Urinary bladder (tissue), 4 donors: ENCODE measurements around the gene TRIM3. TPM values are rescaled to one million over a fixed set of nuclear protein-coding genes. Genes with fewer than 3 reads are reported as not detected.

Source experiments
- DNase-seq: peaks from one replicate; pipeline ENCODE4 v3.0.0-alpha.2; 2015; ENCODE audit errors: extremely low spot score
- H3K27ac ChIP-seq: one replicate; pipeline ENCODE4 v1.5.1; 2013; ENCODE audit warnings: low read depth, mild to moderate bottlenecking, moderate library complexity
- H3K36me3 ChIP-seq: one replicate; pipeline ENCODE4 v1.6.1; 2013; ENCODE audit warnings: mild to moderate bottlenecking, moderate library complexity; ENCODE audit not compliant: insufficient read depth
- H3K4me1 ChIP-seq: one replicate; pipeline ENCODE4 v1.6.1; 2013; ENCODE audit warnings: mild to moderate bottlenecking, moderate library complexity; ENCODE audit not compliant: insufficient read depth
- H3K4me3 ChIP-seq: one replicate; pipeline ENCODE4 v1.5.1; 2013; ENCODE audit warnings: low read depth, low read length
- WGBS: extraction: QIAGEN DNeasy Blood & Tissue Kit; methylation state at CpG from one replicate; pipeline ENCODE4 v1.1.7; 2013; 5-methylcytosine and 5-hydroxymethylcytosine counted together
- polyA plus RNA-seq: library from polyadenylated mRNA; stranded (reverse); fragments of 200-250 nt; gene quantifications from one replicate; pipeline ENCODE4 v1.2.3, GENCODE V29; 2013
- total RNA-seq: library from RNA; depleted of rRNA; stranded (reverse); fragments of >200 nt; gene quantifications from one replicate; pipeline ENCODE4 v1.2.3, GENCODE V29; 2014
- donor health status: healthy with polysubstance abuse.
- donor health status: healthy.

The TRIM3 gene
- total and polyA plus RNA-seq, 2 donors = 17.7 to 29.7 TPM

- H3K4me1 ChIP-seq = no peaks in the 10 kb centered on the region
- H3K27ac ChIP-seq = no peak overlapping the region
- no peaks in the 10 kb centered on the region for H3K36me3 ChIP-seq
- 77% methylated on average over 12 of the region's 12 CpGs for WGBS
- DNase-seq = no peak
- no peak overlapping the region for H3K4me3 ChIP-seq
Observed at GRCh38 chr11:6413791-6414201, 59.9 kb downstream of the TRIM3 start.

DNA sequence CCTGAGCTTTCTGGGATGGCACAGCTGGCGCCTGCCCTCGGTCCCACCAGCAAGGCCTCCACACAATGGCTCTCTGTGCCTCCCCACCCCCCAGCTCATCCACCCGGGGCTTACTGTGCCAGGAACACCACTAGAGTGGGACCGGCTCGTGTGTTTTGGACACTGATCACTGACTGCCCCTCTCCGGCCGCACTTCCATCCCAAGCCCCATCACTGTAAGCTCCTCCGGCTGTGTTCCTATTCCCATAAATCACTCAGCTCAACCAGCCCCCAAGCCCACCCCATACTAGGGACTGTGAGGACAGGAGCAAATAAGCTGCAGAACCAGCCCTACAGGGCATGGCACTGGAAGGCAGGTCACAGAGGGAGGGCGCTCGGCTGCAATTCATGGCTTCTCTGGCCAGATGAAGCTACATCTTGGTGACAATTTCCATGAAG lies 62.1 kb downstream of the TRIM3 start:
- Histone ChIP-seq H3K27ac (no peak overlapping the region), H3K36me3 (no peaks in the 10 kb centered on the region), H3K4me1 (no peaks in the 10 kb centered on the region), H3K4me3 (no peak overlapping the region)
- WGBS = 85% methylated on average over 10 of the region's 10 CpGs
- no peak for DNase-seq

- WGBS = 93% methylated on average over 23 of the region's 23 CpGs
- H3K4me1 ChIP-seq = no peaks in the 10 kb centered on the region
- no peak for DNase-seq
- no peak overlapping the region for H3K4me3 ChIP-seq
- H3K36me3 ChIP-seq = no peaks in the 10 kb centered on the region
- H3K27ac ChIP-seq = no peak overlapping the region
Observed at GRCh38 chr11:6410695-6411430, 62.9 kb downstream of the TRIM3 start.

DNA sequence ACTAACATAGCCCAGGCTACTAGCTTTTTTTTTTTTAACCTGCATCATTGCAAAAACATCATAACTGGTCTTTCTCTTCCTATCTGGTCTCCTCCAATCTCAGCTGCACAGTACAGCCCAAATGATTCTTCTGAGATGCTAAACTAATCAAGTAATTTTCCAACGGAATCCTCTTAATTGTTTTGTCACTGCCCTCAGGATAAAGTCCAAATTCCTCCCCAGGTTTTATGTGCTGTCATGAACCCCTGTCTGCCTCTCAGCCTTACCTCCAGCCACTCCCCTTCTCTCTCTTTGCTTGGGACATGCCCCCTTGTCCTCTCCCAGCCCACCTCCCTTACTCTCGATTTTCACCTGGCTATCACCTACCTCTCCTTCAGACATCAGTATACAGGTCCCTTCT lies 67.4 kb downstream of the TRIM3 start:
- Histone ChIP-seq H3K27ac (no peak overlapping the region), H3K4me3 (no peak overlapping the region), H3K36me3 (no peaks in the 10 kb centered on the region), H3K4me1 (no peaks in the 10 kb centered on the region)
- WGBS = 47% methylated on average over 2 of the region's 2 CpGs
- DNase-seq = no peak

DNA sequence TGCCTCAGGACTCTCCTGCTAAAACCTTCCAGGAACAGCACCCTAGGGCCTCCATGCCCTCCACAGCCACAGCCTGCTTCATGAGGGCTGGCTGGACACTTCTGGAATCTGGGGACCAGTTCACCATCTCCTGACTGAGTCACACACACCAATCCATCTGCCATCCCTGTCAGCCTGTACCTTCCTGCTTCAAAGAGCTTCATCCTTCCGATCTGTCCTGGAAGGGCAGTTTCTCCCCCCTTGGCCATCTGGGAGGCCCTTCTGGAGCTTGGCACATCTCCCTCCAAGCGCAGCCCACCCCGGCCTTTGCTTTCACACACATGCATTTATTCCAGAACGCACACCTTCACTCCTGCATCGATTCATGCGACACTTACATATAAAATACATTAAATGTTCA lies 67.9 kb downstream of the TRIM3 start:
- no peak for DNase-seq
- H3K36me3 ChIP-seq = no peaks in the 10 kb centered on the region
- WGBS = 92% methylated on average over 6 of the region's 6 CpGs

DNA sequence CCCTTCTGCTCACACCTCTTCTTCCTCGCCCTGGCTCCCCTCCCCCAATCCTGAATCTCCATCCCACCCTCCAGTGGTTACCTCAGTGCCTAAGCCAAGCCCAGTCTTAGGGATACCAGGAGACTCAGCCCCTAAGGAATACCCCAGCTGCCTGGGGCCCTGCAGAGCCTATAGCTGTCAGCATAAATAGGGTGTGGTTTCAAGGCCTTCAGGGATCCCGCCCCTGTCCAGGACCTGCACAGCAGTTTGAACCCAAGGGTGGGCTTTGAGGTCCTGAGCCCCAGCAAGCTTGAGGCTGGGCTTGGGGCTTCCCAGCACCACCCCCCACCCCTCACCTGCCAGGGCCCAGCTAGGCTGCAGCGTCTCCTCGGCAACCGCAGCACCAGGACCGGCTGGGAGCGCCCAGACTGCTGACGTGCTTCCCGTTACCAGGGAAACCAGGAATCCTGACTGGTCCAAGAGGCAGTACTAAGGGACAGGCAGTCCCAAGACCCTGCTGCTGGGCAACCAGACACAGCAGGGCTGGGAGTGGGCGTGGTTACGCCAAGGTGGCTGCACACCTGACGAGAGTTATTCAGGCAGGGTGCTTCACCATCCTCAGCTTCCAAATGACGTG lies 68.6 kb downstream of the TRIM3 start:
- WGBS = 59% methylated on average over 13 of the region's 13 CpGs
- DNase-seq = no peak
- Histone ChIP-seq H3K4me3 (no peak overlapping the region), H3K4me1 (no peaks in the 10 kb centered on the region), H3K27ac (no peak overlapping the region), H3K36me3 (no peaks in the 10 kb centered on the region)

More for the DNA sequence above, 67.9 kb downstream of the TRIM3 start:
- H3K4me1 ChIP-seq = no peaks in the 10 kb centered on the region
- H3K4me3 ChIP-seq = no peak overlapping the region
- H3K27ac ChIP-seq = no peak overlapping the region

GRCh38 chr11:6404342-6405051 lies 69.2 kb downstream of the TRIM3 start:
- DNase-seq = no peak
- Histone ChIP-seq H3K4me3 (no peak overlapping the region), H3K36me3 (no peaks in the 10 kb centered on the region), H3K4me1 (no peaks in the 10 kb centered on the region), H3K27ac (no peak overlapping the region)
- 62% methylated on average over 16 of the region's 16 CpGs for WGBS

DNA sequence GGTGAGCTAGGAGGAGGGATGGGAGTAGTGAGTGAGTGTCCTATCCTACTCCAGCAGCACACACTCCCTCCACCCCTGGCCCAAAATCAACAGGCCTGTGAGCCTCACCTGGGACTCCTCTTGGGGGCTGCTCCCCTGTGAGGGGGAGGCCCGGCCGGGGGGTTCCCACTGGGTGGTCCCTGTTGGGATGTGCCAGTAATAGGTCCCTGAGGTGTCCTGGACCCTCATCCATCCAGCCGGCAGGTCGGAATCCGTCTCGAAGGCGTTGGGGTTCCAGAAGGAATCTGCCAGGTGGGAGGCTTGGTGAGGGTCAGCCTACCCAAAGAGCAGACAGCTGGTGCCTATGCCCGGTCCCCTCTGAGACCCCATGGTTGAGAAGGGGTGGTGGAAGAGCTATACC lies 70.2 kb downstream of the TRIM3 start:
- H3K36me3 ChIP-seq = no peaks in the 10 kb centered on the region
- no peak overlapping the region for H3K27ac ChIP-seq
- DNase-seq = no peak
- no peak overlapping the region for H3K4me3 ChIP-seq
- H3K4me1 ChIP-seq = no peaks in the 10 kb centered on the region
- 90% methylated on average over 8 of the region's 8 CpGs for WGBS

DNA sequence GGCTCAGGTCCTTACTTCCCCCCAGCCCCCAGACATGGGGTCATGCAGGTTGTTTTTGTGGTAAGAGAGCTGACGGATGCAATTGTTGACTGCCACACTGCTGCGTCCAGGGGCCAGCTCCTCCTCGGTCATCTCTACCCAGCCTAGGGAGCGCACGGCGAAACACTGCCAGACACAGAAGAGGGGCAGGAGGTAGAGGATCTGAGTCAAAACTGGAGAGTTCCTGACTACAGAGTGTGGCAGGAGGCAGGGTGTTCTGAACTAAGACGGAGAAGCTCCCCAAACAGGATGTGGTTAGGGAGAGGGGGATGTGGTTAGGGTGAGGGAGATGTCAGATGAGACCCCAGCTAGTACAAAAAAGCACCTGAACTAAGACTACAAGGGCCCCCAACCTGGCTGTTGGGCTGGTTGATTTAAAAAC lies 71.2 kb downstream of the TRIM3 start:
- H3K36me3 ChIP-seq = no peaks in the 10 kb centered on the region

GRCh38 chr11:6402061-6402470 lies 71.7 kb downstream of the TRIM3 start:
- Histone ChIP-seq H3K4me1 (no peaks in the 10 kb centered on the region), H3K4me3 (no peak overlapping the region), H3K27ac (no peak overlapping the region), H3K36me3 (no peaks in the 10 kb centered on the region)
- DNase-seq = no peak
- 86% methylated on average over 12 of the region's 12 CpGs for WGBS

More for the DNA sequence above, 71.2 kb downstream of the TRIM3 start:
- Histone ChIP-seq H3K4me3 (no peak overlapping the region), H3K4me1 (no peaks in the 10 kb centered on the region), H3K27ac (no peak overlapping the region)
- 85% methylated on average over 7 of the region's 7 CpGs for WGBS
- no peak for DNase-seq

GRCh38 chr11:6401464-6401863 lies 72.3 kb downstream of the TRIM3 start:
- Histone ChIP-seq H3K4me1 (no peaks in the 10 kb centered on the region), H3K27ac (no peak overlapping the region), H3K36me3 (no peaks in the 10 kb centered on the region), H3K4me3 (no peak overlapping the region)
- WGBS = 94% methylated on average over 7 of the region's 7 CpGs
- DNase-seq = no peak

DNA sequence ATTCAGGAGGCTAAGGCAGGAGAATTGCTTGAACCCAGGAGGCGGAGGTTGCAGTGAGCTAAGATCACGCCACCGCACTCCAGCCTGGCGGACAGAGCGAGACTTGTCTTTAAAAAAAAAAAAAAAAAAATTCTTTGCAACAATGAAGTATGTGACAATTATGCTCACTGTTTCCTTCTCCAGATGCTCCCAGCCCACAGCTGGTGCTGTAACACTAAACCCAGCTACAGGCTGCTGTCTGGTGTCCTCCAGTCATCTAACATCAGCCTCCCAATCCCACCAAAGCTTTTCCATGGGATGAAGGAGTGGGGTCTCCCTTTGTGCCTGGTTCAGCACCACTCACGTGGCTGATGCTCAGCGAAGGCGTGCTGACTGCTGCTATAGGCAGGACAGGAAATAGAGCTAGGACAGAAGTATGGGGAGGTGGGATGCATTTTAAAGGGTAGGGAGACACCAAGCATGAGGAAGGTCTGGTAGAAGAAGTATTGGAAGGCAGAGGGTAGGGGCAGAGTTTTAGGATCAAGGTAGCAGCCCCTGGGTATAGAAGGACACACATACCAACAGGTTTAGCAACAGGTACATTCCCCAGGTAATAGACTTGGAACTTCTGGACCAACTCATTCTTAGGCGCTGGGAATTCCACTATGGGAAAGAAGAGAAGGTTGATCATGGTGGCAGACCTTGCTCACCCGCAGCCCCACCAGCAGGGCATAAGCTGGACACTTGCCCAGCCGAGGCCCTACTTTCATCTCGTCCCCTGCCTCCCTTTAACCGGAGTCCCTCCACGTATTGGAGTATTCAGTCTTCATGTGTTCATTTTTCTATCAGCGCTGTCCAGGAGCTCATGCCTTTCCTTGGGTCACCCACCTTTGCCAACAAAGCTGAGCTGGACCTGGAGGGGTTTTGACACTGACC lies 73.1 kb downstream of the TRIM3 start:
- H3K27ac ChIP-seq = no peak overlapping the region
- no peak for DNase-seq
- 95% methylated on average over 15 of the region's 15 CpGs for WGBS
- no peaks in the 10 kb centered on the region for H3K4me1 ChIP-seq
- no peaks in the 10 kb centered on the region for H3K36me3 ChIP-seq
- H3K4me3 ChIP-seq = no peak overlapping the region
